HUDEP-2 (cell line): ENCODE measurements around the gene MYH14.

ENCODE experiments used
- DNase-seq, 76 experiments: peaks; one replicate each; lab custom pipeline; 2025; ENCODE audit not compliant: unreplicated experiment in 76 of 76; lab: John Stamatoyannopoulos, UW

Gene MYH14

GRCh38 chr19:50192463-50193211 is 10.8 kb upstream of the MYH14 start:
- DNase-seq: no peak

- DNase-seq: no peak
Measured at GRCh38 chr19:50195224-50195623, 8.2 kb upstream of the MYH14 start.

- no peak for DNase-seq
Measured at GRCh38 chr19:50196322-50196932, 7.0 kb upstream of the MYH14 start.

- DNase-seq: no peak
Measured at GRCh38 chr19:50197348-50197747, 6.1 kb upstream of the MYH14 start.

- DNase-seq: no peak
Measured at GRCh38 chr19:50198431-50199258, 4.8 kb upstream of the MYH14 start.

GRCh38 chr19:50199259-50199555 is 4.2 kb upstream of the MYH14 start:
- DNase-seq: no peak

- no peak for DNase-seq
Measured at GRCh38 chr19:50202386-50202785, 1.0 kb upstream of the MYH14 start.

- no peak for DNase-seq
Measured at GRCh38 chr19:50202962-50203280, 501 bp upstream of the MYH14 start.

- no peak for DNase-seq
Measured at GRCh38 chr19:50204081-50204428, 633 bp downstream of the MYH14 start.

GRCh38 chr19:50204811-50205675 is 1.6 kb downstream of the MYH14 start:
- DNase-seq: no peak

- DNase-seq: no peak
Measured at GRCh38 chr19:50205681-50206138, 2.3 kb downstream of the MYH14 start.

- no peak for DNase-seq
Measured at GRCh38 chr19:50206191-50206590, 2.8 kb downstream of the MYH14 start.

- no peak for DNase-seq
Measured at GRCh38 chr19:50207730-50208129, 4.3 kb downstream of the MYH14 start.

- no peak for DNase-seq
Measured at GRCh38 chr19:50209131-50209530, 5.7 kb downstream of the MYH14 start.

GRCh38 chr19:50210425-50210824 is 7.0 kb downstream of the MYH14 start:
- DNase-seq: no peak

GRCh38 chr19:50213925-50214324 is 10.5 kb downstream of the MYH14 start:
- DNase-seq: no peak

GRCh38 chr19:50214699-50215543 is 11.5 kb downstream of the MYH14 start:
- DNase-seq: no peak

GRCh38 chr19:50215820-50216219 is 12.4 kb downstream of the MYH14 start:
- DNase-seq: no peak

GRCh38 chr19:50221087-50221486 is 17.7 kb downstream of the MYH14 start:
- DNase-seq: no peak
